BE2C (cell line): Measurements from ENCODE around the gene IL10RA.

Source experiments
- DNase-seq: peaks from one replicate; pipeline ENCODE4 v3.0.0-alpha.2; 2020
- H3K27me3 ChIP-seq: fragments of 250-450 bp; sonication (Bioruptor Pico); 2 replicates; pipeline ENCODE4 v1.5.1; 2020; ENCODE audit warnings: mild to moderate bottlenecking
- H3K36me3 ChIP-seq: fragments of 250-450 bp; sonication (Bioruptor Pico); 2 replicates; pipeline ENCODE4 v1.5.1; 2020; ENCODE audit warnings: mild to moderate bottlenecking
- H3K4me1 ChIP-seq: fragments of 250-450 bp; sonication (Bioruptor Pico); 2 replicates; pipeline ENCODE4 v1.5.1; 2020
- H3K4me3 ChIP-seq: 2 replicates; pipeline ENCODE4 v1.5.1; 2011; ENCODE audit warnings: low read depth, low read length
- H3K9me3 ChIP-seq: fragments of 250-450 bp; sonication (Bioruptor Pico); 2 replicates; pipeline ENCODE4 v1.5.1; 2020
- CTCF ChIP-seq: IDR thresholded peaks from 2 replicates; pipeline ENCODE4 v1.5.1; 2012; ENCODE audit warnings: mild to moderate bottlenecking, low read depth, low read length

Gene IL10RA

GRCh38 chr11:117978991-117979390, 7.2 kb upstream of the IL10RA start:
- H3K27me3 ChIP-seq = peaks cover 5% of the 10 kb centered on the region; the same call in 1 of the 2 replicates
- no peak overlapping the region for H3K4me3 ChIP-seq
- H3K4me1 ChIP-seq = no peaks in the 10 kb centered on the region
- H3K36me3 ChIP-seq = no peaks in the 10 kb centered on the region
- H3K9me3 ChIP-seq = no peaks in the 10 kb centered on the region
- DNase-seq = no peak
- TF ChIP-seq CTCF = no peak

- Histone ChIP-seq H3K4me1 (no peaks in the 10 kb centered on the region), H3K27me3 (peaks cover 5% of the 10 kb centered on the region; the same call in 1 of the 2 replicates), H3K36me3 (no peaks in the 10 kb centered on the region), H3K4me3 (no peak overlapping the region), H3K9me3 (no peaks in the 10 kb centered on the region)
- no peak for DNase-seq
- no peak for TF ChIP-seq CTCF
Measured at GRCh38 chr11:117979481-117980211, 6.5 kb upstream of the IL10RA start.

GRCh38 chr11:117980280-117980679, 5.9 kb upstream of the IL10RA start:
- H3K4me3 ChIP-seq = no peak overlapping the region
- no peaks in the 10 kb centered on the region for H3K36me3 ChIP-seq
- H3K27me3 ChIP-seq = peaks cover 5% of the 10 kb centered on the region; the same call in 1 of the 2 replicates
- H3K4me1 ChIP-seq = no peaks in the 10 kb centered on the region
- DNase-seq = no peak
- no peak for TF ChIP-seq CTCF
- H3K9me3 ChIP-seq = no peaks in the 10 kb centered on the region

GRCh38 chr11:117980720-117981119, 5.5 kb upstream of the IL10RA start:
- TF ChIP-seq CTCF = no peak
- Histone ChIP-seq H3K27me3 (peaks cover 5% of the 10 kb centered on the region; the same call in 1 of the 2 replicates), H3K9me3 (no peaks in the 10 kb centered on the region), H3K4me1 (no peaks in the 10 kb centered on the region), H3K36me3 (no peaks in the 10 kb centered on the region), H3K4me3 (no peak overlapping the region)
- no peak for DNase-seq

- Histone ChIP-seq H3K27me3 (peaks cover 25% of the 10 kb centered on the region), H3K4me3 (no peak overlapping the region), H3K9me3 (no peaks in the 10 kb centered on the region), H3K36me3 (no peaks in the 10 kb centered on the region), H3K4me1 (no peaks in the 10 kb centered on the region)
- no peak for DNase-seq
- no peak for TF ChIP-seq CTCF
Measured at GRCh38 chr11:117983163-117983475, 3.1 kb upstream of the IL10RA start.

- DNase-seq = no peak
- H3K36me3 ChIP-seq = no peaks in the 10 kb centered on the region
- TF ChIP-seq CTCF = no peak
- no peak overlapping the region for H3K4me3 ChIP-seq
- no peaks in the 10 kb centered on the region for H3K9me3 ChIP-seq
- no peaks in the 10 kb centered on the region for H3K4me1 ChIP-seq
- peaks cover 25% of the 10 kb centered on the region for H3K27me3 ChIP-seq
Measured at GRCh38 chr11:117984476-117984875, 1.7 kb upstream of the IL10RA start.
